HG02885 (cell line): Measurements from ENCODE around the gene PDZD2.

Experiments used
- ATAC-seq: cut with Tn5 transposase; IDR thresholded peaks from one replicate; pipeline ENCODE4 v1.9.1; 2021; ENCODE audit warnings: mild to moderate bottlenecking; ENCODE audit not compliant: unreplicated experiment, poor library complexity

Gene PDZD2

GRCh38 chr5:31807789-31808540, 169.0 kb downstream of the PDZD2 start:
- no peak for ATAC-seq

DNA sequence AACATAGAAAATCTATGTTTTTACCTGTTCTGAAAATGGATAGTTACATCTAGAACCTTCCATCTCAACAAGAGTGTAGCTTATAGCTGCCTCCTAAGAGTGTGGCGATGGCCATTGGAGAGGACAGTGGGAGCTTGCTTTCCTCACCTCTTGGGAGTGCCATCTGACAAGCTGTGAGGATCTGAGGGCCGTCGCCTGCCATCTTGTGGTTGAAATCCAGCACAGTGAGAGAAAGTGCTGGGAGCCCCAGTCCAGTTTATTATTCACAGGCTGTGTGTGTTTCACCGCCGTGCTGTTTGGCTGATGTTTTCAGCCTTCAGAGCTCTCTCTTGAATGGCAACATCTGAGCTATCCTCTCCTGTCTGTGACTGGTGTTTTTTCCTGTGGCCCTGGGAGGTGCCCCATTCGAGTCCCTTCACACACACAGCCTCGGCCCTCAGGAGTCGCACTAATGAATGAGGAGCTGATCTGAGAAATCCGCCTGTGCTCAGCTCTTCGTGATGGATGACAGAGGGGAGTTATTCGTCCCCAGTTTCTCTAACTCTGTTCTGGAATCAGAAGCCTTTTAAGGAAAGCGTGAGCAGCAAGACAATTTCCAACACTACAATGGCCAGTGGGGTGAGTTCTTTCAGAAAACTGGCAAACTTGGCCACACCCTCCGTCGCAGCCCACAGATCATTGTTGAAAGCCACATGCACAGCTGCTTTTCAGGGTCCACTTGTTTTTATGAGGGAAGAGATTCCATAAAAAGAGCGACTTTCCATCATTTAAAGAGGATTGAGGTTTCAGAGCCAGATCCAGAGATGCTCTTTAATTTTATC, 170.3 kb downstream of the PDZD2 start:
- peak; percentile 73 for ATAC-seq

DNA sequence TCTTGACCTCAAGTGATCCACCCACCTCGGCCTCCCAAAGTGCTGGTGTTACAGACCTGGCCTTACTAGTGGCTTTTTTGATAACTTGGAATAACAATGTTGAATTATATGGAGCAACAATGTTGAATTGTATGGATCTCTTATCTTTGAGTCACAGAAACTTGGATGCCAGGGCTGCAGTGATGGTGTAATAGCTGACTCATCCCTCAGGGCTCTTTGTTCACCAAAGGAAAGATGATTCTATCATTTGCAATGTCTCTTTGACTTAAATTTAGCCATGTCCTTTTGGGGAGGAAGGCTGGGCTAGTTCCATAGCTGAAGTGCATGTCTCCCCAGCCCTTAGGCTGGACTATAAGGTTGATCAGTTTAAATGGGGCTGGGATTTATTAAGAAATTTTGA, 172.3 kb downstream of the PDZD2 start:
- no peak for ATAC-seq

DNA sequence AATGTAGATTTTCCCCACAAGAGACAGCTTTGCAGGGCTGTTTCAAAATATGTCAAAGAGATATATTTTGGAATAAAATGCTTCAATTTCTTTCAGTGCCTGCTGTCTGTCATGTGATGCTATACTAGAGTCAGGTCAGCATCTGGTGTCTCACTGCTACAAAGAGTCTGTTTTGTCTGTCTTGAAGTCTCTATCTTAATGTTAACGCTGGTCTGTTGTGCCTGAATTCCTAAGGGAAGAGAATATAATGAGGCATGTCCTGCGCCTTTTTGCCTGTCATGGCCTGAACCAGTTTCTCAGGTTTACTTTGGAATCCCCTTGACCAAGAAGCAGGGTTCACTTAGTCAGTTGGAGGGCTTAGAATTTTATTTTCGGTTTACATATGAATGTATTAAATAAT, 176.4 kb downstream of the PDZD2 start:
- no peak for ATAC-seq

DNA sequence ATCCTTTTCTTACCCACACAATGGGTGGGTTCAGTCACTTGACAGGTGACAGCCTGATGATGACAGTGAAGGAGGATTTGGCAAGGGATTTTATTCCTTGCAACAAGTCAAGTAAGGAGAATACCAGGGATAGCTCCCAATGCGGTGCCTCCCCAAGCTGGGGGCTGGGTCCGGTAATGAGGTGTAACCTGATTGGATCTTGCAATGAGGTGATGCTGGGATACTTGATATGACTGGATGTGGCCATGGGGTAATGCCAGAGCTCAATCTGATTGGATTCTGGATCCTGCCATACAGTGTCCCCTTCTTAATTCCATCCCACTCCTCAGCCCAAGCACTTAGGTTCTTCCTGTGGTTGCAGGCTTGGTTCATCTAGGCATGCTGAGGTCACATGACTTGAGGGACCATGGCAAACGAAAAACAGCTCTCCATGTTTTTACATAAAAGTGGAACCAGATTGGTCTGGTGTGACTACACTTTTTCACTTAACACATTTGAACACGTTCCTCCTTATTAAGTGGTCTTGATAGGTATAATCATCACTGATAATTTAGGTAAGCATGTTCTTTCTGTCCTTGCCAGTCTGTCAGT, 181.1 kb downstream of the PDZD2 start:
- ATAC-seq, result no peak

GRCh38 chr5:31823472-31823871, 184.5 kb downstream of the PDZD2 start:
- no peak for ATAC-seq

DNA sequence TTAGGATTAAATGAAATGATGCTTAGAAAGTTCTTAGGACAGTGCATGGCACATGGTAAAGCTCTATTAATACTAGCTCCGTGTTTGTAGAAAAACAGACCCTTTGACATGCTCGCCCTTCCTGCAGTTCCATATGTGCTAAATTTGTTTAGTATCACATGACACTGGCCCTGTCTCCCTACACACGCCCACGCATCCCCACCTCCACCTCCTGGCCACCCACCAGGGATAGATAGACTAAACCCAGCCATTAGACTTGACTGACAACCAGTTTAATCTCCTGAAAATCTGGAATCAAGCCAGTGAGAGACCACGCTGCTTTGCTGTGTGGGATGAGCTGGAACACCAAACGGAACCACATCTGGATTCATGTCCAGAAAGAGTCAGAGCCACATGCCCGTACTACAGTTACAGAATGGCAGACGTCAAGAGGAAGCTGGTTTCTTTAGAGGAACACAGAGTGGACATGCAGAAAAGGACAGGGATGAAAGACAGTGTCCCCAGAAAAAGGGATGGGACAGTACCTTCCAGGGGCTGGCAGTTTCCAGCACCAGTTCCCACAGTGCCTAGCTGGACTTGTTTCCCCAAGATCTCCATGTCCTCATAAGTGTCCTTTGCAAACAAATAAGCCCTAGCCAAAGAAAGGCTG, 186.1 kb downstream of the PDZD2 start:
- no peak for ATAC-seq

DNA sequence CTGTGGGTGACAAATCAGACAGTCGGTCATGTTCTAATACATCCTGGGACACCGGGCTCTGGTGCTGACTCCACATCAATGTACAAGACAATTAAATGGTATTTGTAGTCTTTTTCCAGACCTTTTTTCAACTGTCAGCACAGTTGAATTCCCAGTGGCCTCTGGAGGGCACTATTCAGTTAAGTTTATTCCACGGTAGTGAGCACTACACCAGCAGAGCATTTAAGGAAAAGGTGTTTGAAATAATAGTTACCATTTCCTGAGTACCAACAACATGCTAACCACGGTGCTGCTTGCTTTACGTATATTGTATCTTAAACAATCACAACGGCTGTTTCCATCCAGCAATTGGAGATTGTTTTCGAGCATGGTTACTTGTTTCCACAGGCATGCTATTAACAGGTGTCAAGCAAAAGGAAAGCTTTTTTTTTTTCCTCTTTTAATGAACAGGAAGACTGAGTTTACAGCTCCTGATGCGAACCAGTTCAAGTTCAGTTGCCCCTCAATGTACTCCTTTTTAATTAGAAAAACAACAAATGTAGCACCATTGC, 186.7 kb downstream of the PDZD2 start:
- ATAC-seq, result peak; percentile 69

DNA sequence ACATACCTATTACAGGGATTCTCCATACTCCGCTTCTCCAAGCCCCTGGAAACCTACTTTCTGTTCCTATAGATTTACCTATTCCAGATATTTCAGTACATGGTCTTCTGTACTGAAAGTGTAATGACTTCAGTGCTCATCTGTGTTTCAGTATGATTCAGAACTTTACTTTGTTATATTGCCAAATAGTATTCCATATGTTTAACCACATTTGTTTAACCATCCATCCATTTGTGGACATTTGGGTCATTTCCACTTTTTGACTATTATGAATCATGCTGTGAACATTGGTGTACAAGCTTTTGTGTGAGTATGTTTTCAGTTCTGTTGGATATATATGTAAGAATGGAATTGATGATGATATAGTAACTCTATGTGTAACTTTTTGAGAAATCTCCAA, 188.9 kb downstream of the PDZD2 start:
- no peak for ATAC-seq

- no peak for ATAC-seq
Observed at GRCh38 chr5:31832966-31833365, 194.0 kb downstream of the PDZD2 start.

- no peak for ATAC-seq
Observed at GRCh38 chr5:31833710-31834109, 194.8 kb downstream of the PDZD2 start.

DNA sequence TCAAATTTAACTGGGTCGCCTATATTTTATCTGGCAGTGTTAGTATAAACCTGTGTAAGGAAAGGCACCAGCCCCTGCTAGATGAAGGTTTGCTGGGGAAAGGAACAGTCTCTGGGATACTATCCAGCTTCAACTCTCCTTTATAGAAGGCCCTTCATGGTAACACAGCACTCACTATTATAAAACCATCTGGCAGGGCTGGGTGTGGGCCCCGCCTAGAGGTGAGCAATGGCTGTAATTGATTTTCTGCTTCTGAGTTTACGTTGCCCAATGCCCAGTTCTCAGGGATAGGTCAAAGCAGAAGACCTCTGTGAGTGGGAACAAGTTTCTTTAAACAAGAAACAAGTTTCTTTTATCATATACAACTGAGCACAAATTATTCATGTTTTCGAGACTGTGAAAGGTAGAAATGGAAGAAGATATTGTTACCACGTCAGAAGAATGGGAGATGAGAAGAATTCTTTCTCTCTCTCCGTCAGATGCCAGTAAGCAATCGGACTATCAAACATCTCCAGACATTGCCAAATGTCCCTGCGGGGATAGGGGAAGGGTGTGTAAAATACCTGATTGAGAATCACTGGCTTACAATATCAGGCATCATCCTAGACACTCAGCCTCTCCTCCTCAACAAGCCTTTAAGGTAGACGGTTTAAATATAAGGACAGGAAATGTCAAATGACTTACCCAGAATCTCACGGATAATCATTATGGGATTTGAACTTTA, 205.9 kb downstream of the PDZD2 start:
- no peak for ATAC-seq

DNA sequence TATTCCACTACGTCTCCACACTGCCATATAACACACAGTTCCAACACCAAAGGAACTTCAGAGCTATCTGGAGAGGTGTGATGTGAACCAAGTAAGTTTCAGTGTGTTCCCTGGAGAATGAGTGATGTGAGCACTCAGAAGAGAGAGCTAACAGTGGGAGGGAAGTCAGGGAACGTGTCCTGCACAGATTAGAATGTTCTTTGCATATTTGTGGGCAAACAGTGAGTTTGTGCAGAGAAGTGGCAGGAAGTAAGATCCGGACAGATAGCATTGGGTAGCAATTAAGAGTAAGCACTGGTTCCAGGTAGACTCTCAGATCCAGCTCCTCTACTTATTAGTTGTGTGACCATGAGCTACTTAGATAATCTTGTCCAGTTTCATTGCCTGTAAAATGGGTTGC, 206.4 kb downstream of the PDZD2 start:
- ATAC-seq, result no peak

- no peak for ATAC-seq
Observed at GRCh38 chr5:31846934-31847333, 208.0 kb downstream of the PDZD2 start.

- ATAC-seq, result no peak
Observed at GRCh38 chr5:31847354-31847753, 208.4 kb downstream of the PDZD2 start.

- no peak for ATAC-seq
Observed at GRCh38 chr5:31850981-31851689, 212.2 kb downstream of the PDZD2 start.

- no peak for ATAC-seq
Observed at GRCh38 chr5:31853398-31854135, 214.6 kb downstream of the PDZD2 start.
